ENCODE measurements around the gene ARHGAP27.
"Not testable (repeated sequence)": the region's sequence is repeated elsewhere in the genome, so short reads cannot be mapped to it uniquely, and the experiment has no call there.

The ARHGAP27 gene

GRCh38 chr17:45448483-45448882 is 15.8 kb upstream of the ARHGAP27 start:
- DNase-seq; in situ Hi-C loops (cut with HindIII; ENCODE audit: low pct_ligation_motif_present, low pct_unique_long_range_greater_than_20kb, low sequenced_read_pairs): not testable (repeated sequence)

- DNase-seq; in situ Hi-C loops (cut with HindIII; ENCODE audit: low pct_ligation_motif_present, low pct_unique_long_range_greater_than_20kb, low sequenced_read_pairs): not testable (repeated sequence)
Observed at GRCh38 chr17:45448066-45448465, 15.4 kb upstream of the ARHGAP27 start.

GRCh38 chr17:45447650-45448049 is 15.0 kb upstream of the ARHGAP27 start:
- in situ Hi-C loops (cut with HindIII; ENCODE audit: low pct_ligation_motif_present, low pct_unique_long_range_greater_than_20kb, low sequenced_read_pairs); DNase-seq: not testable (repeated sequence)

- DNase-seq; in situ Hi-C loops (cut with HindIII; ENCODE audit: low pct_ligation_motif_present, low pct_unique_long_range_greater_than_20kb, low sequenced_read_pairs): not testable (repeated sequence)
Observed at GRCh38 chr17:45446872-45447625, 14.4 kb upstream of the ARHGAP27 start.

GRCh38 chr17:45445901-45446743 is 13.5 kb upstream of the ARHGAP27 start:
- peak; percentile 78 for DNase-seq
- in situ Hi-C loops (cut with HindIII; ENCODE audit: low pct_ligation_motif_present, low pct_unique_long_range_greater_than_20kb, low sequenced_read_pairs) = not testable (repeated sequence)

GRCh38 chr17:45444856-45445820 is 12.5 kb upstream of the ARHGAP27 start:
- in situ Hi-C loops (cut with HindIII; ENCODE audit: low pct_ligation_motif_present, low pct_unique_long_range_greater_than_20kb, low sequenced_read_pairs) = not testable (repeated sequence)

GRCh38 chr17:45444301-45444700 is 11.6 kb upstream of the ARHGAP27 start:
- DNase-seq; in situ Hi-C loops (cut with HindIII; ENCODE audit: low pct_ligation_motif_present, low pct_unique_long_range_greater_than_20kb, low sequenced_read_pairs): not testable (repeated sequence)

More at GRCh38 chr17:45444856-45445820, 12.5 kb upstream of the ARHGAP27 start:
- not testable (repeated sequence) for DNase-seq

- in situ Hi-C loops (cut with HindIII; ENCODE audit: low pct_ligation_motif_present, low pct_unique_long_range_greater_than_20kb, low sequenced_read_pairs); DNase-seq: not testable (repeated sequence)
Observed at GRCh38 chr17:45443371-45444260, 10.9 kb upstream of the ARHGAP27 start.

GRCh38 chr17:45441526-45442310 is 9.0 kb upstream of the ARHGAP27 start:
- in situ Hi-C loops (cut with HindIII; ENCODE audit: low pct_ligation_motif_present, low pct_unique_long_range_greater_than_20kb, low sequenced_read_pairs) = no loop called here
- no peak for DNase-seq

- DNase-seq; in situ Hi-C loops (cut with HindIII; ENCODE audit: low pct_ligation_motif_present, low pct_unique_long_range_greater_than_20kb, low sequenced_read_pairs): not testable (repeated sequence)
Observed at GRCh38 chr17:45440839-45441515, 8.3 kb upstream of the ARHGAP27 start.

GRCh38 chr17:45440161-45440778 is 7.6 kb upstream of the ARHGAP27 start:
- no peak for DNase-seq
- in situ Hi-C loops (cut with HindIII; ENCODE audit: low pct_ligation_motif_present, low pct_unique_long_range_greater_than_20kb, low sequenced_read_pairs) = no loop called here

- no peak for DNase-seq
- in situ Hi-C loops (cut with HindIII; ENCODE audit: low pct_ligation_motif_present, low pct_unique_long_range_greater_than_20kb, low sequenced_read_pairs) = no loop called here
Observed at GRCh38 chr17:45438931-45439610, 6.4 kb upstream of the ARHGAP27 start.

GRCh38 chr17:45437465-45438283 is 5.0 kb upstream of the ARHGAP27 start:
- in situ Hi-C loops (cut with HindIII; ENCODE audit: low pct_ligation_motif_present, low pct_unique_long_range_greater_than_20kb, low sequenced_read_pairs) = no loop called here
- no peak for DNase-seq

- in situ Hi-C loops (cut with HindIII; ENCODE audit: low pct_ligation_motif_present, low pct_unique_long_range_greater_than_20kb, low sequenced_read_pairs) = no loop called here
- no peak for DNase-seq
Observed at GRCh38 chr17:45436625-45437464, 4.2 kb upstream of the ARHGAP27 start.
